NCI-H2081 (cell line): ENCODE measurements around the gene PHLDA3.
"Not testable (repeated sequence)": the region's sequence is repeated elsewhere in the genome, so short reads cannot be mapped to it uniquely, and the experiment has no call there.

Experiments used
- DNase-seq, 2 experiments: peaks; one replicate each; lab custom pipeline; 2025; lab: John Stamatoyannopoulos, UW

Gene PHLDA3

DNA sequence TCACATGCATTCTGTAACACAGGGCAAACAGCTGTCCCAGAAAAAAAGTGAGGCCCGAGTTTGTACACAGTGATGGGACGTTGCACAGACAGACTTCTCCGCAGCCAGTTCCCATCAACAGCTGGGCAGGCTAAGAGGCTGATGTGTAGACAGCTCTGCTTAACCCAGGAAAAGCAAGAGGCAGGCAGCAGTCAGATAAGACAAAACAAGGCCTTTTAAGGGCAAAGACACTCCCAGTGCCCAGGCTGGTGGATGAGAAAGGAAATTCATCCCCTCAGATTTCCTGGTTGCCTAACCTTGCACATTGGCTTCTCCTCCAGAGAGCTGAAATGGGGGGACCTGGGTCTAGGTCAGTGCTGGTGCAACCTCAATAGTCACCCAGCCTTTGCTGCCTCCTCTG, 17.2 kb upstream of the PHLDA3 start:
- DNase-seq, result no peak

DNA sequence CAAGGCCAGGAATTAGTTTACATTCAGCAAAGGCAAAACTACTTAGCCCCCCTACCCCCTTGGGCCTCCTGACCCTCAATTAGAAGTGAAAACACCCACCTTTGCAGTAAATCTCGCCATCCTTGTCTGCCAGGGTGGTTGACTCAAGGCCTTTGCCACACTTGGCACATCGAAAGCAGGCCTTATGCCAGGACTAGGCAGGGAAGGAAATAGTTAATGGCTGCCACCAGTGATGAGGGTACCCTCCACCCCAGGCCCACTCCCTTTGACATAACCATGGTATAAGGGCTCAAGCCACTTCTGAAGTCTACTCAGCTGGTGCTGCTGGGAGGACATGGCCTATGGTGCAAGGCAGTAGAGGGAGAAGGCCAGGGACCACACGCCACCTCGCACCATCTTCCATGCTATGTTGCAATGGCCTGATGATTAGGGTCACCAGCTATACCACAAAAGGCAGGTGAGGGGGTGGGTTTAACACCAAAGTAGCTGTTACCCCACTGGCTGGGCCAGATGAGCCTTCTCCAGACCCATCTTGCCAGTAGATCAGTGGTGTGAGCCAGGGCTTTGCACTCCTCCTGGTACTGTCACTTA, 16.3 kb upstream of the PHLDA3 start:
- no peak for DNase-seq

- DNase-seq, result no peak
These were observed 14.5 kb upstream of the PHLDA3 start for GRCh38 chr1:201483373-201483949.

GRCh38 chr1:201482755-201483154, 13.8 kb upstream of the PHLDA3 start:
- no peak for DNase-seq

DNA sequence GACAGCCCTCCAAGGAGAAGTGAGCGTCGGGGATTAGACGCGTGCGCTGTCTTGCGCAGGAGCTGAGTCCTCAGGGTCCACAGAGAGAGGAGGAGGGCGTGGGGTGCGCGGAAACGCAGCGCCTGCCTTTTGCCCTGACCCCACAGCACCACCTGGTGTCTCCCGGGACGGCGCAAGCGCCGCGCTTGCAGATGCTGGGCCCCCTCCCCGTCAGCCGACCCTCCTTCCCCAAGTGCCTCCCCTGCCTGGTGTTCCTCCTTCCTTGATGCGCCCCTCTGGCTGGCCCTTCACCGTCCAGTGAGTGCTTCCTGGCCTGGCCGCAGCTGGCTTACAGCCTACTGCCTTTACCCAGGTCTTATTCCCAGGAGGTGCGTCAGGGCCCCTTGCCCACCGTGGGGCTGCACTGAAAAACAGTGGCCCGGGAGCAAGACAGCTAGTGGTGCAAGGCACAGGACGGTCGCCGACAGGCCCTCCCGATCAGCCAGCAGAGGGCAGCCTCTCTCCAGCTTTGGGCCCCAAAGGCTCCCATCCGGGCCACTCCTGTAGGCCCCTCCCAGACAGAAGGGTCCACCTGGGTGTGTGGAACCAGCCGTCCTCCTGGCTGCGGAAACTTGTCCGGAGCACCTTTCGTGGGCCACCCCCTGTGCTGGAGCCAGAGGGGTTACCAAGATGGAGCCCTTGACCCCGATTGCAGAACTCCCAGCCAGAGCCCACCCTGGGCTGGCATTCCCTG, 12.9 kb upstream of the PHLDA3 start:
- DNase-seq, result peak; percentile 85 to 89

DNA sequence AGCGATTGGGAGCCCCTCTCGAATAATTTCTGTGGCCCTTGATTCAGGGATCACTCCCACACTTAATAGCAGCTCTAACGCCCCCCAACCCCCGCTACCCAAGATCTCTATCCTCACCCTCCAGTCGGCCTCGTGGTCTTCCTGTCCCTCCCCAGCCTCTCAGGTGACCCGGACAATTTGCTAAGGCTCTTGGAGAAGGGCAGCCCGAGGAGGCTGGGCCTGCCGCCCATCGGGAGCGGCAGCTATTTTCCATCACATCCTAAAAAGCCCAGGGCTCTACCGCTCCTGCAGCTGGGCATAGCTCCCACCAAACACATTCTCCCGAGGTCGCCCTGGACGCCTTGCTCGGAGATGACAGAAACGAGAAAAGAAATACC, 12.0 kb upstream of the PHLDA3 start:
- no peak for DNase-seq

DNA sequence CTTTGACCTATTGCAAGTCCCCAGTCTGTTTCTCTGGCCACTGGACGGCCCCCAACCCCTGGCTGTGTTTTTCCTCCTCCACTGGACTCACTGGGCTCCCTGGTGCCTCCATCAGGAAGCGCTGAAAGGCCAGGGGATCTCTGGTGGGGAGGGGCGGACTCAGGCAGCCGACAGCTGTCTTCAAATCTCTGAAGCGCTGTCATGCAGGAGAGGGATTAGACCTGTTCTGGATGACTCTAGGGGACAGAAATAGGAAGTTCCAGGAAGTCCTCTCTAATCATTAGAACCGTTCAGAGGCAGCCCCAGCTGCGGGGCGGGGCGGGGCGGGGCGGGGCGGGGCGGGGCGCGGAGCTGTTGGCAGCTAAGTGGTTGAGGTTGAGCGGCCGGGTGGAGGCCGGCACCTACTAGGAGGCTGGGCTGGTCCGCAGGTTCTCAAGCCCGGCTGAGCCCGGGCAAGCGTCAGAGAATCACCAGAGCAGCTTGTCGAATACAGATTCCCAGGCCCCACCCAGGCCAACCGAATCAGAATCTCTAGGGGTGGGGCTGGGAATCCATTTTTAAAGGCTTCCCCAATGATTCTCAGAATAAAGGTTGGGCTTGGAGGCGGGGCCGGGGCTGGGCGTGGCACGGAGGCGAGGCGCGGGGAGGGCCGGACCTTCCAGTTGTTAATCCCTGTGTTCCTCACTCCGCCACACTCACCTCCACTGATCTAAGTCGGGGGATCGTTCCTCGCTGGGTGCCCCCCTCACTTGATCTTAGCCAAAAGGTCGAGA, 11.4 kb upstream of the PHLDA3 start:
- peak; percentile 61 to 82 for DNase-seq

DNA sequence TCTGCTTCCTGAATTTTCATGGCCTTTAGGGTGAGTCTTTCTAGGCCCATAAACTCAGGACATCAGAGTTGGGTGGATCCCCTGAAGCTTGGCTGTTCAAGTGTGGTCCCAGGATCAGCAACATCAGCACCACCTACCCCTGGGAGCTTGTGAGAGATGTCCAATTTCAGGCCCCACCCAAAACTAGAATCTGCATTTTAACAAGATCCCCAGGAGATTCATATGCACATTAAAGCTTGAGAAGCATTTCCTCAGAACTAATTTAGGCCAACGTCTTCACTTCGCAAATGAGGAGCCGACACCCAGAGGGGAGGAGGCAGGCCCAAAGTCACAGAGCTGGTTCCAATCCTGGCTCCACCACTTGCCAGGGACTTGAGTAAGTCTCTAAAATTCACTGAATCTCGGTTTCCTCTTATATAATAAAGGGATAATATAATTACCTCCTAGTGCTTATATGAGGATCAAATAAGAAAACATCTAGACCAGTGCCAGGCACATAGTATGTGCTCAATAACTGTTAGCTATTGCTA, 10.3 kb upstream of the PHLDA3 start:
- no peak for DNase-seq

- DNase-seq, result not testable (repeated sequence)
These were observed 9.7 kb upstream of the PHLDA3 start for GRCh38 chr1:201478666-201479065.

DNA sequence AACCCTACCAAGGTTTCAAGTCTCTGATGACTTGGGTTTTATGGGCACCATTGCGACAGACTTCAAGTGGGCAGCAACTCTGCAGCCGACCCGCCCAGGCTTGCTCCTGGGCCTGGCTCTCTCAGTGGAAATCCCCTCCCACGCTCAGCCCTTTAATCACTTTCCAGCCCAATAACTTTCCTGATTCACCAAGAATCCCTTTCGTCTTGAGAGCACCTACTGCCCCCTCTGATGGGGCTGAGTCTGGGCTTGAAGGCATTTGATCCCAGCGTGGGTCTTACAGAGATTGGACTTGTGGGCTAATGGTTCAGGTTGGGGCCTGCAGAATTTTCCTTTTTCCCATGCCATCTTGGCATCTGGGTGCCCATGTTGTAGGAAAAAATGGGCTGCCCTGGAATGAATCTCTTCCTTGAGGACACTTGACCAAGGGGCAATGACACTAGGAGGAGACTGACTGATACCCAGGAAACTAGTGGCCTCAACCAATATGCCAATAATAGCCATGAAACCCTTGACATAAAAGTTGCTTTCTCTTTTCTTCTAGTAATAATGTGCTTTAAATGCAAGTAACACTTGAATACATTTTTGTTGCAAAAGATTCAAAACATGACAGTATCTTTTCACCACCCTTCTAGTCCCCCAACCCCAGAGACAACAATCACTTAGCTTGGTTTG, 7.8 kb upstream of the PHLDA3 start:
- no peak for DNase-seq

- no peak for DNase-seq
These were observed 7.1 kb upstream of the PHLDA3 start for GRCh38 chr1:201475915-201476669.

DNA sequence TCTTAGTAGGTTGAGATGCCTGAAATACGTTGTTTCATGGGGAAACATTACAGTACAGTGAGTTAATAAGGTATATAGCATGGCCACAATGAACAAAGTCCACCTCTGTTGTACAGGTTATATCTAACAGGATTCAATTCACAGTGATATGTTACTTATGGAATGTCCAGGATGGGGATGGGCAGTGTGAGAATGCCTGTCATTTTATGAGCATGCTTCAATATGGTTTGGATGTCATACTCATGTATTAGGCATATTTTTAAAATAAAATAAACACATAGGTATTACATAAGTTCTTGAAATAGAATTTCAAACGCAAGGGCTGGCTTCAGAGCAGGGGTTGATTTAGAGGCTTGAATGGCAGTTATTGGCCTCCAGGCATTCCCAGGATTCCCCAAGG, 6.1 kb upstream of the PHLDA3 start:
- DNase-seq, result no peak

DNA sequence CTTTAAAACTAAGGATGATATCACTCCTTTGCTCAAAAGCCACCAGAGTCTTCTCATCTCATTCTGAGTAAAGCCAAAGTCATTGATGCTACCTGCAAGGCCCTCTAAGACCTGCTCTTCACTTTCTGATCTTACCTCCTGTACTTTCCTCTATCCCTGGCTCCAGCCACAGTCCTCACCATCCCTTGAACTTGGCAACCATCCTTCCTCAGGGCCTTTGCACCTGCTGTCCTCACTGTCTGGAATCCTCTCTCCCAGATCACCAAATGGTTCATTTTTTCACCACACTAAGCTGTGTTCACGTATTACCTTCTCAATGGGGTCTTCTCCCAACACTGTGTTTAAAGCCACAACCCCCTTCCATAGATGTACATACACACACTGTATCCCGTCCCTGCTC, 4.3 kb upstream of the PHLDA3 start:
- DNase-seq, result no peak

DNA sequence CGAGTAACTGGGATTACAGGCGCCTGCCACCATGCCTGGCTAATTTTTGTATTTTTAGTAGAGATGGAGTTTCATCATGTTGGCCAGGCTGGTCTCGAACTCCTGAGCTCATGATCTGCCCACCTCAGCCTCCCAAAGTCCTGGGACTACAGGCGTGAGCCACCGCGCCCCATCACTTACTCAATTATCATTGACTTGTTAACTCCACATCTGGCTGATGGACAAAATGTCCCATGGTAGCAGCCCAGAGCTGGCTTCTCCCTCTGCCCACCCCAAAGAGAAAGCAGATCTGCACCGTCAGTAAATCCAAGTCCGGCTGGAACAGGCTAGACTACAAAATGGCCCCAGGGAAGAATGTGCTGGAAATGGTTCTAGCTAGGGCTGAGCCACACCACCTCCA, 3.3 kb upstream of the PHLDA3 start:
- not testable (repeated sequence) for DNase-seq

DNA sequence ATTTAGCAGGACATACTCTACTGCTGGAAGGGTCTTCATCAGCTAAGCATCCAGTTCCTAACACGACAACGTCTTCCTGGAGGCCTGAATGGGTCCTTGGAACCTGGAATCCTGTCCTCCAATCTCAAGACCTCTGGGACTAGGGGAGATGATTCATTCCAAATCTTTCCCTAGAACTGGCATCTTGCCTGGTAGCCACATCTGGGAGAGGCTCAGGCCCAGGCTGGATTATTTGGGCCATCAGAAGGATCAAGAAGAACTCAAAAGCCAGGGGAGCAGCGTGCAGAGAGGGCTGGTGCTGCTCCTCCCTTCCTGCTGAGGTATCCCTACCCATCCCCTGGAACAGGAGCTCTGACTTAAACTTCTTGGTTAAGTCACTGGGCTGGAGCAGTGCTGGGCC, 2.8 kb upstream of the PHLDA3 start:
- DNase-seq, result no peak

DNA sequence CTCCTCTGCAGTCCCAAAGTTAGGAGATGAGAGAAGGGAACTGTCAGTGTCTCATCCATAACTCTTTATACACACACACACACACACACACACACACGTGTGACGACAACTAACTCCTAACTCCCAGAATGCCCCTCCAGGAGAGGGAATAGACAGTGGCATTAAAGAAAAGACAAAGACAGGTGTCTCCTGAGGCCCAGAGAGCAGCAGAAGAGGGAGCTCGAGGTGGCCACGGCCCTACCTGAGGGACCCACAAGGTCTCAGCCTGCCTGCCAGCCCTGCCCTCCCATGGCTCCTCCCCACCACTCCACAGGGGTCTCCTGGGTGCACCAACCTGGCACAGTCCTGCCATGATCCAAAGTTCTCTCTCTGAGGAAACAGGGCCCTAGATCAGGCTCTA, 1.6 kb upstream of the PHLDA3 start:
- DNase-seq, result no peak

GRCh38 chr1:201469645-201470074, 672 bp upstream of the PHLDA3 start:
- no peak for DNase-seq

- DNase-seq, result no peak
These were observed 516 bp downstream of the PHLDA3 start for GRCh38 chr1:201468501-201468843.

DNA sequence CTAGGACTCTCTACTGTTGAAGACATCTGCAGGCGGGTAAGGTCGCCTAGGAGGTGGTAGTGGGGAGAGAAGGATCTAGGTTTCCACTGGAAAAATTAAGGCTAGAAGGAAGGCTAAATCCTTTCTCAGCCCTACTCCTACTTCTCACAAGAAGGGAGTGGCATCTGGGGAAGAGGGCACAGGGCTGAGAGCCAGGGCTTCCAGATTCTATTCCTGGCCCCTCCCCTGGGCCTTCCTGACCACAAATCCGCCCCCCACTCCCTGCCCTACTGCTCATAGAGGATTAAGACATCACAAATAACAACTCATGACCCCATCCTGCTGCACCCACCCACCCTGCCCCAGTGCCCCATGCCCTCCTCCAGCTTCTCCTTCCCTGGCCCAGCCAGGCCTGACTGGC, 2.5 kb downstream of the PHLDA3 start:
- DNase-seq, result no peak

GRCh38 chr1:201465698-201466290, 3.2 kb downstream of the PHLDA3 start:
- DNase-seq, result no peak

GRCh38 chr1:201463071-201463552, 5.9 kb downstream of the PHLDA3 start:
- DNase-seq, result no peak
